ENCODE results near the gene MRPS34.

The MRPS34 gene

DNA sequence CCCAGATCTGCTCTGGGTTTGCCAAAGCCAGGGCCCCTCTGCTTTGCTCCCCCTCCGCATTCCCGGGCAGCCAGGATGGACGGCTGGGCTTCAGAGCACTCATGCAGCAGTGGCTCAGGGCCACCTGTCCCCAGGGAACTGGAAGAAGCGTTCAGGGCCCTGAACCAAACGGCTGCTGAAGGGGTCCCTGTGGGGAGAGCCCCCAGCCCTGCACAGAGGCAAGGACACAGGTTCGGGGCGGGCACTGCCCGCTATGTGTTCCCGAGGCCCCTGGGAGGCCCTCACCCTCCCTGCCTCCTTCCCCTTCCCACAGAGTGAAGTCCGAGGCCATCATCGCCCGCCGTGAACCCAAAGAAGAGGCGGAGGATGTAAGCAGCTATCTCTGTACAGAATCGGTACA lies 12.0 kb downstream of the MRPS34 start:
- Histone ChIP-seq H3K9me2 (ENCODE audit: low read depth, low read length) (no peaks in the 10 kb centered on the region), H3K9me3 (ENCODE audit: low read length) (no peaks in the 10 kb centered on the region), H4K20me1 (ENCODE audit: insufficient read depth, low read length) (no peaks in the 10 kb centered on the region), H3F3A (ENCODE audit: insufficient read depth, low read length) (no peaks in the 10 kb centered on the region), H3K4me3 (ENCODE audit: low read depth, low read length, poor library complexity, severe bottlenecking) (no peak overlapping the region), H3K4me1 (ENCODE audit: insufficient read depth, low read length, severe bottlenecking) (no peaks in the 10 kb centered on the region), H3K4me2 (ENCODE audit: low read length) (no peak overlapping the region), H3K27me3 (ENCODE audit: insufficient read depth, low read length) (no peaks in the 10 kb centered on the region), H2AFZ (ENCODE audit: low read length) (no peak overlapping the region), H3K9ac (ENCODE audit: low read length) (no peak overlapping the region), H3K79me2 (ENCODE audit: insufficient read depth, low read length) (no peaks in the 10 kb centered on the region), H3K27ac (ENCODE audit: low read depth, low read length, poor library complexity, severe bottlenecking) (no peak overlapping the region), H3K36me3 (ENCODE audit: insufficient read depth, low read length) (peaks cover 54% of the 10 kb centered on the region)
- TF ChIP-seq, protein P1, sequence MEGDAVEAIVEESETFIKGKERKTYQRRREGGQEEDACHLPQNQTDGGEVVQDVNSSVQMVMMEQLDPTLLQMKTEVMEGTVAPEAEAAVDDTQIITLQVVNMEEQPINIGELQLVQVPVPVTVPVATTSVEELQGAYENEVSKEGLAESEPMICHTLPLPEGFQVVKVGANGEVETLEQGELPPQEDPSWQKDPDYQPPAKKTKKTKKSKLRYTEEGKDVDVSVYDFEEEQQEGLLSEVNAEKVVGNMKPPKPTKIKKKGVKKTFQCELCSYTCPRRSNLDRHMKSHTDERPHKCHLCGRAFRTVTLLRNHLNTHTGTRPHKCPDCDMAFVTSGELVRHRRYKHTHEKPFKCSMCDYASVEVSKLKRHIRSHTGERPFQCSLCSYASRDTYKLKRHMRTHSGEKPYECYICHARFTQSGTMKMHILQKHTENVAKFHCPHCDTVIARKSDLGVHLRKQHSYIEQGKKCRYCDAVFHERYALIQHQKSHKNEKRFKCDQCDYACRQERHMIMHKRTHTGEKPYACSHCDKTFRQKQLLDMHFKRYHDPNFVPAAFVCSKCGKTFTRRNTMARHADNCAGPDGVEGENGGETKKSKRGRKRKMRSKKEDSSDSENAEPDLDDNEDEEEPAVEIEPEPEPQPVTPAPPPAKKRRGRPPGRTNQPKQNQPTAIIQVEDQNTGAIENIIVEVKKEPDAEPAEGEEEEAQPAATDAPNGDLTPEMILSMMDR (IDR thresholded peaks at IDR 0.05; ENCODE audit: low read length) = no peak
- TF ChIP-seq EZH2 (IDR thresholded peaks at IDR 0.05; ENCODE audit: borderline replicate concordance, low read length) = no peak

DNA sequence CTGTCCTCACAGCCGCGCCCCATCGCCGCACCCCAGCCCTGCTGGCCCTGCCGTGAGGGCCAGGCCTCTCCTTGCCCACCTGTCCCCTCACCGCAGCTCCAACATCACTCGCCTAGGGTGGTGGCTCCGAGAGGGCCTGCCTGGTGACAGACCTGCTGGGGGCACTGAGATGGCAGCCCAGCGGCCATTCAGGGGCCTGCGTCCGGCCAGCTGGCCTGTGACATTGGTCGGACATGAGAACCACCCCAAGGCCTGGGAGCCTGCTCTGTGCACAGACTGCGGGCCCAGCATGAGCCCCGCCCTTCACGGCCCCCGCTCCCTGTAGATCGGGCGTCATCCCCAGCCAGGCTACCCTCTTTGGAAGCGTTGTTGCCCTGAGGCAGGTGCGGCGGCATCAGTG lies 13.4 kb downstream of the MRPS34 start:
- Histone ChIP-seq H3K4me1 (ENCODE audit: insufficient read depth, low read length, severe bottlenecking) (no peaks in the 10 kb centered on the region), H3K4me3 (ENCODE audit: low read depth, low read length, poor library complexity, severe bottlenecking) (no peak overlapping the region), H3K9me3 (ENCODE audit: low read length) (no peaks in the 10 kb centered on the region), H3K9me2 (ENCODE audit: low read depth, low read length) (no peaks in the 10 kb centered on the region), H3K36me3 (ENCODE audit: insufficient read depth, low read length) (peaks cover 49% of the 10 kb centered on the region), H3K79me2 (ENCODE audit: insufficient read depth, low read length) (no peaks in the 10 kb centered on the region), H4K20me1 (ENCODE audit: insufficient read depth, low read length) (no peaks in the 10 kb centered on the region), H3K27me3 (ENCODE audit: insufficient read depth, low read length) (no peaks in the 10 kb centered on the region), H3K27ac (ENCODE audit: low read depth, low read length, poor library complexity, severe bottlenecking) (no peak overlapping the region), H3F3A (ENCODE audit: insufficient read depth, low read length) (no peaks in the 10 kb centered on the region), H3K4me2 (ENCODE audit: low read length) (no peak overlapping the region), H3K9ac (ENCODE audit: low read length) (no peak overlapping the region), H2AFZ (ENCODE audit: low read length) (no peak overlapping the region)
- TF ChIP-seq, protein P1 (IDR thresholded peaks at IDR 0.05; ENCODE audit: low read length) = no peak
- no peak for TF ChIP-seq EZH2 (IDR thresholded peaks at IDR 0.05; ENCODE audit: borderline replicate concordance, low read length)

DNA sequence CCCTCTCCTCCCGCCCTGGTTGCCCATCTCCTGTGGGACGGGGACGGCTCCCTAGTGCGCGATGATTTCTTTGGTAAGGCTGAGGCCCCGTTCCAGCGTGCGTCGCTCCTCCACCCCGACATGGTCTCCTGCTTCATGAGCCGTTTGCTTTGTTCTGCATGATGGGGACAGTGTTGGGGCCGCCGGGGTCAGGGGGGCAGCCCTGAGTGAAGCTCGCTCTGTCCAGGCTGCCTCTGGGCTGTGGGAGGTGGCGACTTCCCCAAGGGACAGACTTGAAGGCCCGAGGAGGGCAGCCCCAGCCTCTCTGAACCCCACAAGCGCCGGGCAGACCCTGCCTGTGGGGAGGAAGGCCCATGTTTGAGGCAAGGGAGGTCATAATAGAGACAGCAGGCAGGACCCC lies 14.0 kb downstream of the MRPS34 start:
- no peaks in the 10 kb centered on the region for H3K9me3 ChIP-seq (ENCODE audit: low read length)
- H3K36me3 ChIP-seq (ENCODE audit: insufficient read depth, low read length) = peaks cover 49% of the 10 kb centered on the region
- no peaks in the 10 kb centered on the region for H3F3A ChIP-seq (ENCODE audit: insufficient read depth, low read length)
- H3K4me1 ChIP-seq (ENCODE audit: insufficient read depth, low read length, severe bottlenecking) = no peaks in the 10 kb centered on the region
- no peak overlapping the region for H3K4me2 ChIP-seq (ENCODE audit: low read length)
- TF ChIP-seq, protein P1 (IDR thresholded peaks at IDR 0.05; ENCODE audit: low read length) = no peak
- no peak for TF ChIP-seq EZH2 (IDR thresholded peaks at IDR 0.05; ENCODE audit: borderline replicate concordance, low read length)
- no peaks in the 10 kb centered on the region for H3K79me2 ChIP-seq (ENCODE audit: insufficient read depth, low read length)
- H3K4me3 ChIP-seq (ENCODE audit: low read depth, low read length, poor library complexity, severe bottlenecking) = no peak overlapping the region
- H4K20me1 ChIP-seq (ENCODE audit: insufficient read depth, low read length) = no peaks in the 10 kb centered on the region
- H3K27me3 ChIP-seq (ENCODE audit: insufficient read depth, low read length) = no peaks in the 10 kb centered on the region
- H2AFZ ChIP-seq (ENCODE audit: low read length) = no peak overlapping the region
- no peak overlapping the region for H3K27ac ChIP-seq (ENCODE audit: low read depth, low read length, poor library complexity, severe bottlenecking)
- H3K9me2 ChIP-seq (ENCODE audit: low read depth, low read length) = no peaks in the 10 kb centered on the region
- H3K9ac ChIP-seq (ENCODE audit: low read length) = no peak overlapping the region

Data from OCI-LY1 (cell line).